Fibroblast of lung (primary cell): ENCODE measurements around the gene NEUROG1. TPM values are rescaled to one million over a fixed set of nuclear protein-coding genes. Genes with fewer than 3 reads are reported as not detected.

Source experiments
- DNase-seq, 2 donors: peaks; one replicate each; pipeline versions ENCODE4 v3.0.0 to v3.0.0-alpha.2; 2010; ENCODE audit warnings: low read depth in 2 of 2
- H2AFZ ChIP-seq: 2 replicates; pipeline ENCODE4 v1.5.1; 2012; ENCODE audit warnings: low read length, control low read depth, inconsistent platforms
- H3K27ac ChIP-seq: 2 replicates; pipeline ENCODE4 v1.5.1; 2011; ENCODE audit warnings: low read length, control low read depth; ENCODE audit not compliant: insufficient read depth
- H3K27me3 ChIP-seq: 2 replicates; pipeline ENCODE4 v1.5.1; 2011; ENCODE audit warnings: mild to moderate bottlenecking, low read length; ENCODE audit not compliant: control insufficient read depth, insufficient read depth
- H3K36me3 ChIP-seq: 2 replicates; pipeline ENCODE4 v1.5.1; 2011; ENCODE audit warnings: low read length; ENCODE audit not compliant: control insufficient read depth, insufficient read depth
- H3K4me1 ChIP-seq: 2 replicates; pipeline ENCODE4 v1.5.1; 2011; ENCODE audit warnings: low read length; ENCODE audit not compliant: control insufficient read depth, insufficient read depth; ENCODE audit errors: extremely low read depth
- H3K4me2 ChIP-seq: 2 replicates; pipeline ENCODE4 v1.5.1; 2011; ENCODE audit warnings: low read length, control low read depth; ENCODE audit not compliant: insufficient read depth; ENCODE audit errors: extremely low read depth
- H3K4me3 ChIP-seq, 4 experiments: fragments of 200-600 bp in 1 of 4; sonication (generic) in 1 of 4; replicated peaks in 1 of 4; 2 replicates each; pipeline ENCODE4 v1.5.1; 2011 to 2016; ENCODE audit warnings: low read length in 4 of 4, low read depth in 3 of 4, mild to moderate bottlenecking in 3 of 4, control low read depth in 2 of 4, inconsistent platforms in 1 of 4, mixed read lengths in 1 of 4; ENCODE audit not compliant: insufficient read depth in 1 of 4; ENCODE audit errors: control extremely low read depth in 1 of 4
- H3K79me2 ChIP-seq: 2 replicates; pipeline ENCODE4 v1.5.1; 2012; ENCODE audit warnings: mild to moderate bottlenecking, low read length, inconsistent platforms; ENCODE audit not compliant: control insufficient read depth, insufficient read depth
- H3K9ac ChIP-seq: 2 replicates; pipeline ENCODE4 v1.5.1; 2011; ENCODE audit warnings: mild to moderate bottlenecking, low read length, control low read depth; ENCODE audit not compliant: insufficient read depth
- H3K9me3 ChIP-seq: 2 replicates; pipeline ENCODE4 v1.5.1; 2012; ENCODE audit warnings: low read depth, low read length; ENCODE audit not compliant: control insufficient read depth, insufficient read depth
- H4K20me1 ChIP-seq: 2 replicates; pipeline ENCODE4 v1.5.1; 2011; ENCODE audit warnings: low read length; ENCODE audit not compliant: control insufficient read depth, insufficient read depth; ENCODE audit errors: extremely low read depth
- CTCF ChIP-seq, 2 donors: IDR thresholded peaks in 1 of 2; conservative IDR thresholded peaks in 1 of 2; 1 replicate in 1 of 2; 2 replicates in 1 of 2; pipeline ENCODE4 v1.5.1; 2011 to 2012; ENCODE audit warnings: low read length in 2 of 2, control low read depth in 1 of 2, inconsistent platforms in 1 of 2, low read depth in 1 of 2, mild to moderate bottlenecking in 1 of 2
- EZH2 ChIP-seq: IDR thresholded peaks from 2 replicates; pipeline ENCODE4 v1.5.1; 2012; ENCODE audit warnings: low read length, control low read depth, mild to moderate bottlenecking; ENCODE audit errors: missing control alignments
- polyA plus RNA-seq, 2 donors: library from polyadenylated mRNA; depleted of rRNA in 1 of 2; stranded (reverse) in 1 of 2; unstranded in 1 of 2; fragments of >200 nt; gene quantifications; 2 replicates each; pipeline ENCODE4 v1.2.1, GENCODE V29; 2011 to 2012; ENCODE audit warnings: missing spikeins in 1 of 2
- total RNA-seq: library from RNA; depleted of rRNA; stranded (reverse); fragments of >200 nt; gene quantifications from 2 replicates; pipeline ENCODE4 v1.2.1, GENCODE V29; 2014

The NEUROG1 gene
- total and polyA plus RNA-seq, 2 donors (not counting 1 experiment from before 2014, with no cell fraction given): not detected

GRCh38 chr5:135582099-135582781 lies 46.5 kb upstream of the NEUROG1 start:
- no peaks in the 10 kb centered on the region for H4K20me1 ChIP-seq
- no peak overlapping the region for H2AFZ ChIP-seq
- DNase-seq: no peak
- no peak overlapping the region for H3K27ac ChIP-seq
- no peak overlapping the region for H3K4me2 ChIP-seq
- no peak overlapping the region for H3K4me3 ChIP-seq
- no peak for TF ChIP-seq EZH2
- TF ChIP-seq CTCF (conservative IDR thresholded peaks at IDR 0.05 in 1 of 2, IDR thresholded peaks at IDR 0.05 in 1 of 2; ENCODE audit: low read depth in 1 of 2, low read length in 2 of 2): no peak
- no peaks in the 10 kb centered on the region for H3K36me3 ChIP-seq
- no peaks in the 10 kb centered on the region for H3K9me3 ChIP-seq
- H3K4me1 ChIP-seq: no peaks in the 10 kb centered on the region
- no peak overlapping the region for H3K9ac ChIP-seq
- H3K79me2 ChIP-seq: no peaks in the 10 kb centered on the region
- peaks cover 22% of the 10 kb centered on the region for H3K27me3 ChIP-seq

- Histone ChIP-seq H3K4me1 (no peaks in the 10 kb centered on the region), H3K27me3 (peaks cover 22% of the 10 kb centered on the region), H3K27ac (no peak within 1 kb of the TSS), H3K79me2 (no peaks in the 10 kb centered on the region), H3K4me3 (peak within 1 kb of the TSS in 1 of 4 experiments; percentile 14), H3K36me3 (no peaks in the 10 kb centered on the region), H2AFZ (no peak within 1 kb of the TSS), H4K20me1 (no peaks in the 10 kb centered on the region), H3K9me3 (no peaks in the 10 kb centered on the region), H3K9ac (no peak within 1 kb of the TSS), H3K4me2 (peak within 1 kb of the TSS; percentile 32)
- DNase-seq: peak; percentile 61 to 87
- TF ChIP-seq CTCF (conservative IDR thresholded peaks at IDR 0.05 in 1 of 2, IDR thresholded peaks at IDR 0.05 in 1 of 2; ENCODE audit: low read depth in 1 of 2, low read length in 2 of 2) (no peak), EZH2 (no peak)
These were observed 43.0 kb upstream of the NEUROG1 start, which contains the start of gene CXCL14 for GRCh38 chr5:135578685-135579341. TSS of gene CXCL14 (minus strand) at chr5:135578991. CDS start at chr5:135578778, 213 bp downstream.

DNA sequence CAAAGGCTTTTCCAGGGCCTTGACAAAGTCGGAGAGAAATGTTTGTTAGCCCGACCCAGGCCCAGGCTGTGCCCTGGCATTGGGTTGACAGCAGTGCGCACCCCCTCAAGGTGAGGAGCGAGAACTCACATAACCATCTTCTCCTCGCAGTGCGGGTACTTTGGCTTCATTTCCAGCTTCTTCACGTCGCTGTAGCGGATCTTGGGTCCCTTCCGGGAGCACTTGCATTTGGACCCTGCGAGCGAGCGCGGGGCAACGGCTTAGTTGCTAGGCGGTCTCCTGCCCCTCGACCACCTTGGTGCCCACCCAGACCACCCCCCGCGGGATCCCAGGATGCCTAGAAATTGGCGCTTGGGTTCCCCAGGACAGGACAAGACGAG lies 42.5 kb upstream of the NEUROG1 start:
- Histone ChIP-seq H3K27me3 (peaks cover 22% of the 10 kb centered on the region), H3K27ac (no peak overlapping the region), H3K4me1 (no peaks in the 10 kb centered on the region), H3K9ac (no peak overlapping the region), H4K20me1 (no peaks in the 10 kb centered on the region), H3K79me2 (no peaks in the 10 kb centered on the region), H3K4me3 (no peak overlapping the region), H2AFZ (no peak overlapping the region), H3K36me3 (no peaks in the 10 kb centered on the region), H3K4me2 (no peak overlapping the region), H3K9me3 (no peaks in the 10 kb centered on the region)
- TF ChIP-seq EZH2: no peak
- TF ChIP-seq CTCF (conservative IDR thresholded peaks at IDR 0.05 in 1 of 2, IDR thresholded peaks at IDR 0.05 in 1 of 2; ENCODE audit: low read depth in 1 of 2, low read length in 2 of 2): no peak
- DNase-seq: no peak
